Activated CD8-positive, alpha-beta T cell treated with anti-CD3 and anti-CD28 coated beads for 36 hours (primary cell): ENCODE results near the gene PRPS1. TPM values are rescaled to one million over a fixed set of nuclear protein-coding genes. Genes with fewer than 3 reads are reported as not detected.

ENCODE experiments used
- ATAC-seq: fragments of 200-7000 bp; cut with Tn5 transposase; one replicate; pipeline ENCODE4 v1.10.0; 2021; ENCODE audit warnings: mild to moderate bottlenecking, moderate library complexity
- CTCF ChIA-PET: fragments of 350-600 bp; sonication (Branson Sonifier 250); formaldehyde crosslinking; loops from one replicate; lab custom pipeline; 2021; ENCODE audit warnings: antibody characterized with exemption; lab: Charles Lee
- POLR2A ChIA-PET: fragments of 350-600 bp; sonication (Branson Sonifier 250); formaldehyde crosslinking; loops from one replicate; lab custom pipeline; 2021; ENCODE audit warnings: antibody characterized with exemption; lab: Charles Lee
- DNase-seq: peaks from one replicate; pipeline ENCODE4 v3.0.0-alpha.2; 2020
- H3K27ac Mint-ChIP-seq: one replicate; pipeline ENCODE4 v1.8.0; 2021; ENCODE audit warnings: mild to moderate bottlenecking, mixed read lengths
- H3K27me3 Mint-ChIP-seq: one replicate; pipeline ENCODE4 v1.8.0; 2021; ENCODE audit warnings: mixed read lengths
- H3K36me3 Mint-ChIP-seq: one replicate; pipeline ENCODE4 v1.8.0; 2021; ENCODE audit warnings: low read depth, mixed read lengths
- H3K4me1 Mint-ChIP-seq: one replicate; pipeline ENCODE4 v1.8.0; 2021; ENCODE audit warnings: low read depth, mixed read lengths
- H3K4me3 Mint-ChIP-seq: one replicate; pipeline ENCODE4 v1.8.0; 2021; ENCODE audit warnings: mild to moderate bottlenecking, moderate library complexity, mixed read lengths
- H3K9me3 Mint-ChIP-seq: one replicate; pipeline ENCODE4 v1.8.0; 2021; ENCODE audit warnings: mixed read lengths
- intact Hi-C: fragments of 100-400 bp; cut with micrococcal nuclease; formaldehyde crosslinking; loops from one replicate; pipeline ENCODE4 v1.10.0; 2022
- total RNA-seq, 2 experiments: library from RNA; stranded (reverse); gene quantifications; one replicate each; pipeline ENCODE4 v1.2.3, GENCODE V29; 2021
- TF ChIP-seq, protein P1 (sequence below): fragments of 200-600 bp; IDR thresholded peaks from one replicate; pipeline ENCODE4 v1.8.0; 2022; ENCODE audit warnings: antibody characterized with exemption, mild to moderate bottlenecking

The PRPS1 gene
- total RNA-seq, 2 experiments from 2014 or later, result 122 to 131 TPM

DNA sequence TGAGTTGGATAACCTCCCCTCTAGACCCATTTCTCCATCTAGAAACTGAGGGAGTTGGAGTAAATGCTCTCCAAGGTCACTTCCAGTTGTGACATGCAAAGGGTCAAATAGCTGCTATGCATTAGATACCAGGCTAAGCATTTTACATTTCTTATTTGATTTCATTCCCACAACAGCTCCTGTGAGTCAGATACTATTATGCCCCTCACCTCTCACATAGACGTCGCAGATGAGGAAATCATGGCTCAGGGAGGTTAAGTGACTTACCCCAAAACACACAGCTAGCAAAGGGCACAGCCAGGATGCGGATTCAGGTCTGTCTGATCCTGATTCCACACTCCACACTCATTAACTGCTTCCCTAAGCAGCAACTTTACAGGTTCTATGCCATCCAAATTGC lies 57.7 kb downstream of the PRPS1 start:
- intact Hi-C loops, result no loop called here
- Mint-ChIP-seq H3K36me3 (no peaks in the 10 kb centered on the region), H3K27ac (no peak overlapping the region), H3K27me3 (no peaks in the 10 kb centered on the region), H3K9me3 (no peaks in the 10 kb centered on the region), H3K4me3 (no peak overlapping the region), H3K4me1 (peaks cover 39% of the 10 kb centered on the region)
- TF ChIP-seq, protein P1, sequence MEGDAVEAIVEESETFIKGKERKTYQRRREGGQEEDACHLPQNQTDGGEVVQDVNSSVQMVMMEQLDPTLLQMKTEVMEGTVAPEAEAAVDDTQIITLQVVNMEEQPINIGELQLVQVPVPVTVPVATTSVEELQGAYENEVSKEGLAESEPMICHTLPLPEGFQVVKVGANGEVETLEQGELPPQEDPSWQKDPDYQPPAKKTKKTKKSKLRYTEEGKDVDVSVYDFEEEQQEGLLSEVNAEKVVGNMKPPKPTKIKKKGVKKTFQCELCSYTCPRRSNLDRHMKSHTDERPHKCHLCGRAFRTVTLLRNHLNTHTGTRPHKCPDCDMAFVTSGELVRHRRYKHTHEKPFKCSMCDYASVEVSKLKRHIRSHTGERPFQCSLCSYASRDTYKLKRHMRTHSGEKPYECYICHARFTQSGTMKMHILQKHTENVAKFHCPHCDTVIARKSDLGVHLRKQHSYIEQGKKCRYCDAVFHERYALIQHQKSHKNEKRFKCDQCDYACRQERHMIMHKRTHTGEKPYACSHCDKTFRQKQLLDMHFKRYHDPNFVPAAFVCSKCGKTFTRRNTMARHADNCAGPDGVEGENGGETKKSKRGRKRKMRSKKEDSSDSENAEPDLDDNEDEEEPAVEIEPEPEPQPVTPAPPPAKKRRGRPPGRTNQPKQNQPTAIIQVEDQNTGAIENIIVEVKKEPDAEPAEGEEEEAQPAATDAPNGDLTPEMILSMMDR, result no peak
- DNase-seq, result no peak
- ChIA-PET POLR2A (interaction anchor here (2.0 kb wide), 1 partner anchor 29 kb away, joined by 6 read pairs; no protein-coding TSS in a partner anchor), CTCF (interaction anchor here (1.2 to 1.5 kb wide), 2 partner anchors 13 to 26 kb away, joined by 3 to 7 read pairs; no protein-coding TSS in a partner anchor)
- ATAC-seq, result no peak

DNA sequence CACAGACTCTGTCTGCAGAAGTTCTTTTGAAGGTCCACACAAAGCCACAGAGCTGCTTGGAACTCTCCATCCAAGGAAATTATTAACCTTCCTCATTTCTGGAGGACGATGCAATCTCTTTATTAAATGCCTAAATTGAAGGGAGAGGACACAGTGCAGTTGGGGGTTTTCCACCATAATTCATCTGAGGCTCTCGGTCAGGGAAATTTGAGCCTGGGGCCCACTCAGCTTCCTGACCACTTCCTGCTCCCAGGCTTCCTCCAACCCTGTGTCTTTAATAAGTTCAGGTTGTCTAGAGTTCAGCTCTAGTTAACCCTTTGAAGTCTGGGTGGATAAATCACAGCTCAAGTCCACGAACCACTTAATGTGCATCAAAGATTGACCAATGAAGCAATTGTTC lies 58.5 kb downstream of the PRPS1 start:
- no peak overlapping the region for H3K27ac Mint-ChIP-seq
- no peaks in the 10 kb centered on the region for H3K27me3 Mint-ChIP-seq
- H3K36me3 Mint-ChIP-seq, result no peaks in the 10 kb centered on the region
- intact Hi-C loops, result no loop called here
- TF ChIP-seq, protein P1, result no peak
- no peak overlapping the region for H3K4me3 Mint-ChIP-seq
- ATAC-seq (no peak), DNase-seq (no peak)
- H3K9me3 Mint-ChIP-seq, result no peaks in the 10 kb centered on the region
- POLR2A ChIA-PET, result interaction anchor here (0.7 to 2.0 kb wide), 2 partner anchors 28 to 158 kb away, joined by 3 to 6 read pairs; no protein-coding TSS in a partner anchor
- peaks cover 39% of the 10 kb centered on the region for H3K4me1 Mint-ChIP-seq
- CTCF ChIA-PET, result interaction anchor here (1.2 to 1.5 kb wide), 2 partner anchors 14 to 25 kb away, joined by 3 to 7 read pairs; no protein-coding TSS in a partner anchor

- TF ChIP-seq, protein P1, result no peak
- intact Hi-C loops, result no loop called here
- no peak overlapping the region for H3K4me3 Mint-ChIP-seq
- ChIA-PET CTCF (interaction anchor here (1.5 kb wide), 1 partner anchor 24 kb away, joined by 3 read pairs; no protein-coding TSS in a partner anchor), POLR2A (interaction anchor here (0.7 kb wide), 1 partner anchor 158 kb away, joined by 3 read pairs; no protein-coding TSS in a partner anchor)
- H3K27ac Mint-ChIP-seq, result no peak overlapping the region
- no peaks in the 10 kb centered on the region for H3K36me3 Mint-ChIP-seq
- no peak for ATAC-seq
- H3K27me3 Mint-ChIP-seq, result no peaks in the 10 kb centered on the region
- H3K4me1 Mint-ChIP-seq, result peaks cover 39% of the 10 kb centered on the region
- no peaks in the 10 kb centered on the region for H3K9me3 Mint-ChIP-seq
- no peak for DNase-seq
Observed at GRCh38 chrX:107687445-107687844, 59.1 kb downstream of the PRPS1 start.

- ChIA-PET CTCF (interaction anchor here (0.9 kb wide), 1 partner anchor 28 kb away, joined by 3 read pairs; no protein-coding TSS in a partner anchor), POLR2A (no interaction called here)
- Mint-ChIP-seq H3K36me3 (no peaks in the 10 kb centered on the region), H3K27me3 (no peaks in the 10 kb centered on the region), H3K27ac (no peak overlapping the region), H3K4me1 (peaks cover 12% of the 10 kb centered on the region), H3K4me3 (no peak overlapping the region), H3K9me3 (no peaks in the 10 kb centered on the region)
- ATAC-seq, result no peak
- TF ChIP-seq, protein P1, result no peak
- DNase-seq, result no peak
- intact Hi-C loops, result no loop called here
Observed at GRCh38 chrX:107691024-107691448, 62.7 kb downstream of the PRPS1 start.

DNA sequence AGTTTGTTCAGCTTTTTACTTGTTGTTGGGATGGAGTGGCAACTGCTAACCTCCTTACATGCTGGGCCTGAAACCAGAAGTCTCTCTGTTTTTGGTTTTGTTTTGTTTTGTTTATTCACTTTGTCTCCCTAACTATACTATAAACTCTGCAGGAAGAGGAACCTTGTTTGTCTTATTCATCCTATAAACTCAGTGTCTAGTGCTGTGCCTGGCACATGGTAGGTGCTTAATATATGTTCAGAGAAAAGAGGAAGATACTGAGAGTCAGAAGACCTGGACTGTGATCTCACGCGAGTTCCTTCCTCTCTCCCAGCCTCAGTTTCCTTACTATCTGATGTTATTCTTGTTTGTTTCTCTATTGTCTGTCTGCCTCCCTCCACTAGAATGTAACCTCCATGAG lies 71.3 kb downstream of the PRPS1 start:
- CTCF ChIA-PET, result interaction anchor here (1.4 kb wide), 1 partner anchor 27 kb away, joined by 3 read pairs; no protein-coding TSS in a partner anchor
- ATAC-seq, result no peak

More for the DNA sequence above, 71.3 kb downstream of the PRPS1 start:
- POLR2A ChIA-PET, result no interaction called here
- H3K27ac Mint-ChIP-seq, result no peak overlapping the region
- no peak overlapping the region for H3K4me3 Mint-ChIP-seq
- no peaks in the 10 kb centered on the region for H3K27me3 Mint-ChIP-seq
- peaks cover 10% of the 10 kb centered on the region for H3K4me1 Mint-ChIP-seq
- H3K9me3 Mint-ChIP-seq, result no peaks in the 10 kb centered on the region
- intact Hi-C loops, result no loop called here
- DNase-seq, result no peak
- no peaks in the 10 kb centered on the region for H3K36me3 Mint-ChIP-seq
- TF ChIP-seq, protein P1, result no peak
